GM10248 (cell line): ENCODE measurements around the gene PPM1G.

Experiments used
- CTCF ChIA-PET: fragments of 300-600 bp; sonication (Branson Sonifier 250); formaldehyde crosslinking; extraction: SDS; loops from one replicate; lab custom pipeline; 2021; ENCODE audit warnings: antibody characterized with exemption; lab: Yijun Ruan, JAX
- POLR2A ChIA-PET: fragments of 350-650 bp; sonication (Branson Sonifier 250); formaldehyde crosslinking; extraction: SDS; loops from one replicate; lab custom pipeline; 2020; ENCODE audit warnings: antibody characterized with exemption; lab: Yijun Ruan, JAX
- DNase-seq: peaks from one replicate; pipeline ENCODE4 v3.0.0; 2012; ENCODE audit errors: extremely low spot score
- CTCF ChIP-seq: IDR thresholded peaks from 2 replicates; pipeline ENCODE4 v1.5.1; 2012; ENCODE audit warnings: mild to moderate bottlenecking, low read depth; ENCODE audit errors: extremely low read depth, missing control alignments, control extremely low read depth

PPM1G gene

GRCh38 chr2:27409321-27410073 is at the start of gene PPM1G:
TSS of gene PPM1G (minus strand) at chr2:27409591. CDS start at chr2:27409422, 169 bp downstream.
- CTCF ChIA-PET: interaction anchor here (0.7 to 1.8 kb wide), 9 partner anchors 9 to 274 kb away, joined by 3 to 14 read pairs (median 3); partner anchors contain the start of genes EIF2B4 and NRBP1
- TF ChIP-seq CTCF: no peak

GRCh38 chr2:27453968-27454367 is 44.6 kb upstream of the PPM1G start:
- CTCF ChIA-PET: interaction anchor here (1.0 to 1.4 kb wide), 3 partner anchors 9 to 26 kb away, joined by 3 to 7 read pairs (median 3); no protein-coding TSS in a partner anchor
- POLR2A ChIA-PET: no interaction called here
- TF ChIP-seq CTCF: no peak
- no peak for DNase-seq

More at GRCh38 chr2:27409321-27410073, at the start of gene PPM1G:
- peak; percentile 98 for DNase-seq
- POLR2A ChIA-PET: interaction anchor here (0.6 to 2.1 kb wide), 6 partner anchors 11 to 358 kb away, joined by 3 to 12 read pairs (median 4); partner anchors contain the start of genes AGBL5, CCDC121, GPN1 and NRBP1

GRCh38 chr2:27451095-27451494 is 41.7 kb upstream of the PPM1G start:
- CTCF ChIA-PET: no interaction called here
- DNase-seq: no peak
- POLR2A ChIA-PET: no interaction called here
- TF ChIP-seq CTCF: no peak

- no peak for TF ChIP-seq CTCF
- DNase-seq: no peak
- POLR2A ChIA-PET: no interaction called here
- CTCF ChIA-PET: interaction anchor here (1.2 to 3.2 kb wide), 5 partner anchors 9 to 145 kb away, joined by 3 to 19 read pairs (median 4); partner anchors contain the start of gene NRBP1
These were observed 39.0 kb upstream of the PPM1G start for GRCh38 chr2:27448381-27448780.

- no peak for DNase-seq
- POLR2A ChIA-PET: no interaction called here
- CTCF ChIA-PET: interaction anchor here (1.1 to 1.6 kb wide), 3 partner anchors 15 to 237 kb away, joined by 3 to 8 read pairs (median 3); no protein-coding TSS in a partner anchor
- no peak for TF ChIP-seq CTCF
These were observed 36.7 kb upstream of the PPM1G start for GRCh38 chr2:27446057-27446456.

GRCh38 chr2:27445615-27446014 is 36.2 kb upstream of the PPM1G start:
- ChIA-PET CTCF (interaction anchor here (1.2 to 1.6 kb wide), 2 partner anchors 15 to 236 kb away, joined by 3 to 8 read pairs; no protein-coding TSS in a partner anchor), POLR2A (no interaction called here)
- TF ChIP-seq CTCF: no peak
- DNase-seq: no peak
